Stimulated activated CD4-positive, alpha-beta T cell treated with anti-CD3 and anti-CD28 coated beads, Interleukin-12 subunit alpha, Interleukin-12 subunit beta, amount 100 ng/mL, for 48 hours (primary cell): ENCODE results near the gene PLXNC1.

Experiments
- DNase-seq, 3 donors: peaks; one replicate each; pipeline ENCODE4 v3.0.0-alpha.2; 2020; ENCODE audit warnings: low read depth in 2 of 3, low spot score in 1 of 3

The PLXNC1 gene

GRCh38 chr12:94178882-94179281 is 30.5 kb downstream of the PLXNC1 start:
- DNase-seq = no peak

GRCh38 chr12:94179723-94180122 is 31.3 kb downstream of the PLXNC1 start:
- no peak for DNase-seq

- no peak for DNase-seq
Measured at GRCh38 chr12:94180558-94181296, 32.4 kb downstream of the PLXNC1 start.

GRCh38 chr12:94182986-94183707 is 34.8 kb downstream of the PLXNC1 start:
- DNase-seq = no peak

- no peak for DNase-seq
Measured at GRCh38 chr12:94183708-94184379, 35.5 kb downstream of the PLXNC1 start.

GRCh38 chr12:94184995-94185719 is 36.8 kb downstream of the PLXNC1 start:
- DNase-seq = no peak

GRCh38 chr12:94185801-94186200 is 37.4 kb downstream of the PLXNC1 start:
- no peak for DNase-seq

GRCh38 chr12:94186278-94187241 is 38.2 kb downstream of the PLXNC1 start:
- no peak for DNase-seq

GRCh38 chr12:94187361-94187760 is 39.0 kb downstream of the PLXNC1 start:
- DNase-seq = no peak

- DNase-seq = no peak
Measured at GRCh38 chr12:94190623-94191022, 42.2 kb downstream of the PLXNC1 start.

- DNase-seq = no peak
Measured at GRCh38 chr12:94191023-94191422, 42.6 kb downstream of the PLXNC1 start.

- DNase-seq = no peak
Measured at GRCh38 chr12:94191811-94192210, 43.4 kb downstream of the PLXNC1 start.

- DNase-seq = no peak
Measured at GRCh38 chr12:94192506-94192905, 44.1 kb downstream of the PLXNC1 start.

- DNase-seq = no peak
Measured at GRCh38 chr12:94193168-94193567, 44.8 kb downstream of the PLXNC1 start.

- no peak for DNase-seq
Measured at GRCh38 chr12:94195483-94195882, 47.1 kb downstream of the PLXNC1 start.

- DNase-seq = no peak
Measured at GRCh38 chr12:94198469-94198868, 50.1 kb downstream of the PLXNC1 start.

GRCh38 chr12:94198872-94199271 is 50.5 kb downstream of the PLXNC1 start:
- DNase-seq = no peak

GRCh38 chr12:94200069-94200468 is 51.7 kb downstream of the PLXNC1 start:
- no peak for DNase-seq

- no peak for DNase-seq
Measured at GRCh38 chr12:94200695-94201094, 52.3 kb downstream of the PLXNC1 start.
